ENCODE measurements around the gene POU3F2.

POU3F2 gene

GRCh38 chr6:98828211-98828788 is 6.1 kb upstream of the POU3F2 start:
- peaks cover 85% of the 10 kb centered on the region for H3K27me3 ChIP-seq (replicated peaks)
- no peaks in the 10 kb centered on the region for H3K36me3 ChIP-seq (replicated peaks)
- TF ChIP-seq CTCF (IDR thresholded peaks at IDR 0.05; ENCODE audit: low read depth, low read length, missing control alignments) = no peak
- in situ Hi-C loops (cut with HindIII; ENCODE audit: low pct_ligation_motif_present, low sequenced_read_pairs) = no loop called here
- H3K4me3 ChIP-seq (ENCODE audit: low read depth, low read length) = no peak overlapping the region
- DNase-seq = no peak
- no peak overlapping the region for H3K27ac ChIP-seq

GRCh38 chr6:98828941-98829411 is 5.4 kb upstream of the POU3F2 start:
- peaks cover 84% of the 10 kb centered on the region for H3K27me3 ChIP-seq (replicated peaks)
- in situ Hi-C loops (cut with HindIII; ENCODE audit: low pct_ligation_motif_present, low sequenced_read_pairs) = no loop called here

GRCh38 chr6:98830146-98830545 is 4.2 kb upstream of the POU3F2 start:
- in situ Hi-C loops (cut with HindIII; ENCODE audit: low pct_ligation_motif_present, low sequenced_read_pairs) = no loop called here
- Histone ChIP-seq H3K36me3 (replicated peaks) (no peaks in the 10 kb centered on the region), H3K27ac (no peak overlapping the region), H3K4me3 (ENCODE audit: low read depth, low read length) (no peak overlapping the region), H3K27me3 (replicated peaks) (peaks cover 82% of the 10 kb centered on the region)
- no peak for DNase-seq
- no peak for TF ChIP-seq CTCF (IDR thresholded peaks at IDR 0.05; ENCODE audit: low read depth, low read length, missing control alignments)

More at GRCh38 chr6:98828941-98829411, 5.4 kb upstream of the POU3F2 start:
- no peak overlapping the region for H3K27ac ChIP-seq
- H3K36me3 ChIP-seq (replicated peaks) = no peaks in the 10 kb centered on the region
- no peak for TF ChIP-seq CTCF (IDR thresholded peaks at IDR 0.05; ENCODE audit: low read depth, low read length, missing control alignments)
- no peak for DNase-seq
- H3K4me3 ChIP-seq (ENCODE audit: low read depth, low read length) = no peak overlapping the region

GRCh38 chr6:98831057-98831958 is 3.1 kb upstream of the POU3F2 start:
- H3K27ac ChIP-seq = no peak overlapping the region
- no peak for DNase-seq
- peaks cover 82% of the 10 kb centered on the region for H3K27me3 ChIP-seq (replicated peaks)
- in situ Hi-C loops (cut with HindIII; ENCODE audit: low pct_ligation_motif_present, low sequenced_read_pairs) = no loop called here
- H3K36me3 ChIP-seq (replicated peaks) = no peaks in the 10 kb centered on the region
- TF ChIP-seq CTCF (IDR thresholded peaks at IDR 0.05; ENCODE audit: low read depth, low read length, missing control alignments) = no peak
- H3K4me3 ChIP-seq (ENCODE audit: low read depth, low read length) = no peak overlapping the region

- in situ Hi-C loops (cut with HindIII; ENCODE audit: low pct_ligation_motif_present, low sequenced_read_pairs) = no loop called here
- Histone ChIP-seq H3K27ac (no peak overlapping the region), H3K27me3 (replicated peaks) (peaks cover 82% of the 10 kb centered on the region), H3K4me3 (ENCODE audit: low read depth, low read length) (no peak overlapping the region), H3K36me3 (replicated peaks) (no peaks in the 10 kb centered on the region)
- no peak for TF ChIP-seq CTCF (IDR thresholded peaks at IDR 0.05; ENCODE audit: low read depth, low read length, missing control alignments)
- DNase-seq = no peak
These were observed 2.5 kb upstream of the POU3F2 start for GRCh38 chr6:98831959-98832283.
